Activated CD4-positive, alpha-beta T cell treated with anti-CD3 and anti-CD28 coated beads, Interleukin-2, amount 10 ng/mL, durations not matched to agents 24 days and 14 days (primary cell): ENCODE measurements around the gene NLGN4X. TPM values are rescaled to one million over a fixed set of nuclear protein-coding genes. Genes with fewer than 3 reads are reported as not detected.

Experiments used
- DNase-seq: peaks from one replicate; pipeline ENCODE4 v3.0.0; 2022
- H3K27ac Mint-ChIP-seq: one replicate; pipeline ENCODE4 v1.8.0; 2022; ENCODE audit warnings: mild to moderate bottlenecking, mixed read lengths
- H3K27me3 Mint-ChIP-seq: one replicate; pipeline ENCODE4 v1.8.0; 2022; ENCODE audit warnings: mixed read lengths
- H3K36me3 Mint-ChIP-seq: one replicate; pipeline ENCODE4 v1.8.0; 2022; ENCODE audit warnings: low read depth, mild to moderate bottlenecking, mixed read lengths
- H3K4me1 Mint-ChIP-seq: one replicate; pipeline ENCODE4 v1.8.0; 2021; ENCODE audit warnings: mixed read lengths
- H3K4me3 Mint-ChIP-seq: one replicate; pipeline ENCODE4 v1.8.0; 2022; ENCODE audit warnings: mild to moderate bottlenecking, moderate library complexity, mixed read lengths
- H3K9me3 Mint-ChIP-seq: one replicate; pipeline ENCODE4 v1.8.0; 2021; ENCODE audit warnings: mixed read lengths
- intact Hi-C: fragments of 100-400 bp; cut with micrococcal nuclease; formaldehyde crosslinking; loops from one replicate; pipeline ENCODE4 v1.15.1; 2023
- total RNA-seq: library from RNA; stranded (reverse); gene quantifications from 2 replicates; pipeline ENCODE4 v1.2.3, GENCODE V29; 2022

The NLGN4X gene
- total RNA-seq, 1 donor from 2014 or later: not detected

DNA sequence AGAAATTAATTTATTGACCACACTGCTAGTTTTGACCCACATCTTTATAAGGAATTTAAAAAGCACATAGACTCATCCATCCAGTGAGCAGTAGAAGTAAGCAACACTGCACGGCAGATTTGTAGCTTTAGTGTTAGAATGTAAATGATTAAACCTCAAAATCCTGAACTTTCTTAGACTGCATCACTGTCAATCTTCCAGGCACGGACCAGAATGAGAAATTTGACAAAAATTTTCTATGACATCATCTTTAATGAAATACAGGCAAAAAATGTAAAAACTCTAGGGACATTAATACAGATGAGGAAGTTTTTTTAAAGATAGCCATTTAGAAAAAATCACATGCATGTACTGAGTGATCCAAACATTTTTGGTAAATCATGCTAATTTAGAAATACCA lies 29.2 kb downstream of the NLGN4X start:
- DNase-seq: no peak
- H3K27me3 Mint-ChIP-seq: no peaks in the 10 kb centered on the region
- no peaks in the 10 kb centered on the region for H3K4me1 Mint-ChIP-seq
- intact Hi-C loops: no loop called here
- H3K9me3 Mint-ChIP-seq: no peaks in the 10 kb centered on the region
- no peak overlapping the region for H3K4me3 Mint-ChIP-seq
- H3K27ac Mint-ChIP-seq: no peak overlapping the region
- no peaks in the 10 kb centered on the region for H3K36me3 Mint-ChIP-seq

DNA sequence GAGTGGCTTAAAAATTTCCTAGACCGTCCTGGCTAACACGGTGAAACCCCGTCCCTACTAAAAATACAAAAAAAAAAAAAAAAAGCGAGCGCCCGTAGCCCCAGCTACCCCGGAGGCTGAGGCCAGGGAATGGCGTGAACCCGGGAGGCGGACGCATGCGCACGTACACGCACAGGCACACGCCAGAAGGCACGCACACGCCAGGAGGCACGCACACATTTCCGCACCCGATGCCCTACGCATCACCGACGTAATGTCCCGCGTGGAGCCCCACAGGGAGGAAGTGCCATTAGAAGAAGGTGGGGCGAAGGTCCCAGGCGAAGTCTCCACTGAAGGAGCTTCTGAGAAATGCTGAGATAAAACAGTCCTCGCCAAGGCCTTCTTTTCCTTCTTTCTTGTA lies 41.4 kb downstream of the NLGN4X start:
- Mint-ChIP-seq H3K27ac (no peak overlapping the region), H3K27me3 (no peaks in the 10 kb centered on the region), H3K4me1 (no peaks in the 10 kb centered on the region), H3K4me3 (no peak overlapping the region), H3K36me3 (no peaks in the 10 kb centered on the region), H3K9me3 (no peaks in the 10 kb centered on the region)
- no peak for DNase-seq
- intact Hi-C loops: no loop called here

DNA sequence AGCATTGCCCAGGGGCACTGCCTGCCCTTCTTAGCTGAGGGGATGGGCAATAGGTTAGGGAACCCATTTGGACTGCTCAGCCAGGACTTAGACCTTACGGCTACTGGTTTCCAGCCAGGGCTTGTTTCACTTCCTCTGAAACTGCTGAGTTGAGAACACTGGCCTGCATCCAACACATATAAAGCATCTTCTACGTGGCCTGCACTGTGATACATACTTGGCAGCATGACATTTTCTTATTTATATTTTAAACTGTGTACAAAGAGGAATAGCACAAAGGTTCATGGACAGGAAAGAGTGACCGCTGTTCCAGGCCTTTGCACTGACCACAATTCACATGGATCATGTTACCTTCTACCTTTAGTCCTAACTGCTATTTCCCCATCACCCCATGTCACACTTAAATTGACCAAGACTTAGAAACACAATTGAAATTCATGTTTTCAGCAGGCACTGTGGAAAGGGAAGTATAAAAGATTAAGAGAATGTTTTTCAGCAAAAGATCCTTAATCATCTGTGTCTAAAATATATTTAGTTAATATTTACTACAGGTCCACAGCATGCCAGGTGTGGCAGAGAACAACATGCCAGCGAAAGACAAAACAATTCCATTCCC lies 43.7 kb downstream of the NLGN4X start:
- intact Hi-C loops: no loop called here
- no peak overlapping the region for H3K4me3 Mint-ChIP-seq
- no peaks in the 10 kb centered on the region for H3K27me3 Mint-ChIP-seq
- H3K4me1 Mint-ChIP-seq: no peaks in the 10 kb centered on the region
- no peak overlapping the region for H3K27ac Mint-ChIP-seq
- H3K36me3 Mint-ChIP-seq: no peaks in the 10 kb centered on the region
- H3K9me3 Mint-ChIP-seq: no peaks in the 10 kb centered on the region
- no peak for DNase-seq

DNA sequence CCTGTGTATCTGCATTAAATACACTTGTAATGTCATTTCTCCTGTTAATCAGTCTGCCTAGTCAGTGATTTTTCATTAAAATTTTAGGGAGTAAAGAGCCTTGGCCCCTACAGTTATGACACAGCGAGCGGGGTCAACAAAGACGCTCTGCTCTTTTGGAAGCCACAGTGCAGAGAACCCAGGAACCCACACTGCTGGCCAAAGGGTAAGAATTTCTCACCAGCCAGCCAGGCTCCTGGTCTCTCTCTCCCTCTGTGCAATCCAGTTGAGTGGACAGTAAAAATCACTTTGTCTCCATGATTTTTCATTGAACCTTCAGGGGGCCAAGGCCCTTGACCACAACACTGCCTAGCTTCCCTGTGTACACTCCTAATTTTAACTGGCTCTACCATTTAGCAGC lies 52.8 kb downstream of the NLGN4X start:
- DNase-seq: no peak
- Mint-ChIP-seq H3K36me3 (no peaks in the 10 kb centered on the region), H3K27ac (no peak overlapping the region), H3K4me1 (no peaks in the 10 kb centered on the region), H3K4me3 (no peak overlapping the region), H3K27me3 (no peaks in the 10 kb centered on the region), H3K9me3 (no peaks in the 10 kb centered on the region)
- intact Hi-C loops: no loop called here

DNA sequence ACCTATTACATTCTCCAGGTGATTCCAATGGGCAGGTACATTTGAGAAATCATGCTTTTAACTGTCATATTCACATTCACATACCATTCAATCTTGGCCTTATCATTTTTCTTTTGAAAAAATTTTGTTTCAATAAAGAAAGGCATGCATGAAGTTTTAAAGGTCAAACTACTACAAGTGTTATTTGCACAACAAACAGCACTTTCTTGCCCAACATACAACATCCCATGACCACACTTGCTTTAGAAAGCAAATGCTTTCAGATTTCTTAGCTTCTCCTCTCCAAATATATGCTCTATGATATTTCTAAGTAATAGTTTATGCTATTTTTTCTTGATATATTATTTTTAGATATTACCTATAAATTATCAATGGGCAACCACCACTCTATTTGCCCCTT lies 58.2 kb downstream of the NLGN4X start:
- DNase-seq: no peak
- Mint-ChIP-seq H3K27ac (no peak overlapping the region), H3K4me1 (no peaks in the 10 kb centered on the region), H3K4me3 (no peak overlapping the region), H3K36me3 (no peaks in the 10 kb centered on the region), H3K27me3 (no peaks in the 10 kb centered on the region), H3K9me3 (no peaks in the 10 kb centered on the region)
- intact Hi-C loops: no loop called here

DNA sequence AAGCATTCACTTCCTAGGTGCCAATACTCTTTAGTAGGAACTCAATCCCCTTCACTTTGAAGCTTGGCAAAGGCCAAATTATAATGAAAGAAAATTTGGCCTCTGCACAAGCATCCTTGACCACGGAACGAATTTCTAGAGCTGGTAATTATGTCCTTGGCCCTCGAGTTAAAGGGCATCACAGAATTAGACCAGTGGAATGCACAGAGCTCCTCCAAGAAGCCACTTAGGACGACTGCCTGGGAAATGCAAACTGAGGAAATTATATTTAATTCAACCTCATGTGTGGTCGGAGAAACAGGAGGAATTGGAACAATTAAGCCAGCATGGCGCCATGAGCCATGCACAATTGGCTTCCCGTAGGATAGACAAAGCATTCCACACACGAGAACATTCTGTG lies 59.3 kb downstream of the NLGN4X start:
- H3K36me3 Mint-ChIP-seq: no peaks in the 10 kb centered on the region
- no peaks in the 10 kb centered on the region for H3K27me3 Mint-ChIP-seq

DNA sequence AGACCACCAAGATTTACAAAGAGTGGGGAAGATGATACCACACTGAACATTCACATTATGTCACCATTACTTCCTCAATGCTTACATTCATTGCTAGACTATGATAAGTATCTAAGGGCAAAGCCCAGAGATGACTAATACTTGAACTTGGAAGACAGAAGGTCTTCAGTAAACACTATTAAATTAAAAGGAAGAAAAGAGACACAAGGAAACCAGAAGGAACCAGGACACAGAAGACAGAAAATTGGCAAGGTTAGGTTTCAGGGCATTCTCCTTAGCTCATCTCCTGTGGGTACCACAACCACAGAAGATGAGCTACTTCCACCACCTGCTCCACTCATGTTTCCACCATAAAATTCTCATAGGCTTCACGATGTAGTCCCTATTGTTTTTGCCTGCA lies 64.9 kb downstream of the NLGN4X start:
- Mint-ChIP-seq H3K27ac (no peak overlapping the region), H3K27me3 (no peaks in the 10 kb centered on the region), H3K4me1 (no peaks in the 10 kb centered on the region), H3K9me3 (no peaks in the 10 kb centered on the region), H3K4me3 (no peak overlapping the region), H3K36me3 (no peaks in the 10 kb centered on the region)
- intact Hi-C loops: no loop called here
- no peak for DNase-seq

More for the DNA sequence above, 59.3 kb downstream of the NLGN4X start:
- DNase-seq: no peak
- Mint-ChIP-seq H3K4me3 (no peak overlapping the region), H3K27ac (no peak overlapping the region), H3K4me1 (no peaks in the 10 kb centered on the region), H3K9me3 (no peaks in the 10 kb centered on the region)
- intact Hi-C loops: no loop called here

DNA sequence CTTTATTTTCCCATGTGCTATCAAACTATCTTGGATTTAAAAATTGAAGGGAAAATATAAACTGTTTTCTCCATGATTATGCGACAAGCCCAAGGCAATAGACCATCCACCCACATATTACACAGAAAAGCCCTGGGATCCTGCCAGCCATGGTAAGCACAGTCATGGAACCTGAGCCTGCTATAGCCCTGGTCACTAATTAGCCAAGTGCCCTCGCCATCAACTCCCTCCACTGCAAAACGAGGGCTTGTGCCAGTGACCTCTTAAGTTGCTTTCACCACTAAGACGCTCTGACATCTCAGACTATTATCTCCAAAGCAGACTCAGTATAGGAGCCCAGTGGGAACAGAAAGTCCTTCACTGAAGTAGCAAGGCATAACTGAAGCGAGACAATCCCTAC lies 69.2 kb downstream of the NLGN4X start:
- no peaks in the 10 kb centered on the region for H3K4me1 Mint-ChIP-seq
- no peak overlapping the region for H3K27ac Mint-ChIP-seq
- H3K36me3 Mint-ChIP-seq: no peaks in the 10 kb centered on the region
- no peak for DNase-seq
- no peaks in the 10 kb centered on the region for H3K27me3 Mint-ChIP-seq
- intact Hi-C loops: no loop called here
- no peaks in the 10 kb centered on the region for H3K9me3 Mint-ChIP-seq
- no peak overlapping the region for H3K4me3 Mint-ChIP-seq

DNA sequence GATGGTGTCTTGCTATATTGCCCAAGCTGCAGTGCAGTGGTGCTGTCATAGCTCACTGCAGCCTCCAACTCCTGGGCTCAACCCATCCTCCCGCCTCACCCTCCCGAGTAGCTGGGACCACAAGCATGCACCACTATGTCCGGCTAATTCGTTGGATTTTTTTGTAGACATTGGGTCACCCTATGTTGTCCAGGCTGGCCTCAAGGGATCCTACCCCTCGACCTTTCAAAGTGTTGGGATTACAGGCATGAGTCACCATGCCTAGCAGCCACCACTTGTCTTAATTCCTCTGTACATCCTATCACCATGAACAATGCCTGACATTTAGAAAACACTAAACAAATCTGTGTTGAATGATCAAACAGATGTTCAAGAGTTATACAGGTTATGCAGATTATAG lies 76.7 kb downstream of the NLGN4X start:
- DNase-seq: no peak

DNA sequence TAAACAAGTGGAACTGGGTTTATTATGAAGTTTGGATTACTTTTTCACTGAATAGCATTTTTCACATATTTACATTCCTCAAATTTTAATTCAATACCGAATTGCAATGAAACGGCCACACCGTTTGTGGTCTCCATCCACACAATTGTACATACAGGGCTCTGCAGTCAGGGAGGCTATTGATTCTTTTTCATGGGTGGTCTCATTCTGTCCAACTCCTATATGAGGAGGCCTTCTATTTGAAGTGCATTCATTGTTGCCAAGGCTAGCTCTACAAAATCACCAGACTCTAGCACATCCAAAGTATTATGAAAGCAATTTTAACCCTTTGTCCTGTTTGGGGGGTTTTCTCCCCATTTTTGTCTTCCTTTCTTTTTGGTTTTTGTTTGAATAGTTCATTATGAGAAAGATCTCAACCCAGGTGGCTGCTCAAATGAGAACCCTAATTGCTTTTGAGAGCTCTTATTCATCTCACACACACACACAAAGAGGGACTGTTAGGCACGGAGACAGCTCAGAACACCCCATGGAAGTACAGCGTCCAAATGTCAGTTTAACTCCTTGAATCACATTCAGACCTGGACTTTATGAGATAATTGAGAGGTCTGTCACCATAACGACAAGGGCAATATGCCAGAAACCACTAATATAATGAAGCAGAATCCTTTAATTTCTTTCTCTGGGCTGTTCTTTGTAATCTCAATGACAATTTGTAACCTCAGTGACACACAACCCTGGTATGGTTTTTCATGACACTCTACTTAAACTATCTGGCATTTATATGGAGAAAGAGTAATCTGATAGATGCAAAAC lies 79.4 kb downstream of the NLGN4X start:
- no peaks in the 10 kb centered on the region for H3K27me3 Mint-ChIP-seq
- H3K4me1 Mint-ChIP-seq: no peaks in the 10 kb centered on the region
- DNase-seq: no peak
- H3K9me3 Mint-ChIP-seq: no peaks in the 10 kb centered on the region
- H3K4me3 Mint-ChIP-seq: no peak overlapping the region
- H3K36me3 Mint-ChIP-seq: no peaks in the 10 kb centered on the region
- no peak overlapping the region for H3K27ac Mint-ChIP-seq
- intact Hi-C loops: no loop called here

More for the DNA sequence above, 76.7 kb downstream of the NLGN4X start:
- H3K27me3 Mint-ChIP-seq: no peaks in the 10 kb centered on the region
- intact Hi-C loops: no loop called here
- no peaks in the 10 kb centered on the region for H3K9me3 Mint-ChIP-seq
- no peaks in the 10 kb centered on the region for H3K4me1 Mint-ChIP-seq
- no peak overlapping the region for H3K4me3 Mint-ChIP-seq
- H3K27ac Mint-ChIP-seq: no peak overlapping the region
- H3K36me3 Mint-ChIP-seq: no peaks in the 10 kb centered on the region

DNA sequence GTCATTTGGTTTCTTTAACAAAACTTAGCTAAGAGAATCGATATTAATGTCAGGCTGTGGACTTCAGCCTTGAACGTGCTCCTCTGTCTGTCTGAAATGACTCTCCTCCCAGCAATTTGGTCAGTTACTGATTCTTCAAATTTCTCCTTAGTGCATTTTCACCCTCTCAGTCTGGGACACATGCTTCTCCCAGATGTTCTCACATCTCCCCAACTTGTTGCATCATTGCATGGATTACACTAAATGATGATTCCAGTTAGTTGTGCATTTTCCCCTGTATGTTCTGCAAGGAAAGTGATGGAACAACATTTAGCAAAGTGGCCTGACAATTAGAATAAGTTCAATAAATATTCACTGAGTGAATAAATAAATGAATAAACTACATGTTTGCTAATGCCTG lies 94.4 kb downstream of the NLGN4X start:
- intact Hi-C loops: no loop called here
- Mint-ChIP-seq H3K27ac (no peak overlapping the region), H3K27me3 (no peaks in the 10 kb centered on the region), H3K36me3 (no peaks in the 10 kb centered on the region), H3K4me3 (no peak overlapping the region), H3K9me3 (no peaks in the 10 kb centered on the region), H3K4me1 (no peaks in the 10 kb centered on the region)
- no peak for DNase-seq

DNA sequence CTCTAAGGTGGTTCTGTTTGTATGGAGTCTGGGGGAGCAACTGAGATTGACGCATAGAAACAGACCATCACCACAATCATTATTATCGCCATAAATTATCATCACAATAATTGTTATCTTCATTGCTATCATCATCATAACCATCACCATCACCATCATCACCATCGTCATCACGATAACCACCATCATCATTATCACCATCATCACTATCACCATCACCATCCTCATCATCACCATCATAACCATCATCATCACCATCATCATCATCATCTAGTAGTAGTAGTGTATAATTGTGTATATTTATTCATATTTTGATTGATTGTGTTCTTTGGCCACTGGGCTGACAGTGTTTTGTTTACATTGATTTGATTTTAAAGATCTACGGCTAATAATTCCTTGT lies 95.7 kb downstream of the NLGN4X start:
- Mint-ChIP-seq H3K9me3 (no peaks in the 10 kb centered on the region), H3K4me3 (no peak overlapping the region), H3K4me1 (no peaks in the 10 kb centered on the region), H3K27me3 (no peaks in the 10 kb centered on the region), H3K36me3 (no peaks in the 10 kb centered on the region), H3K27ac (no peak overlapping the region)
- no peak for DNase-seq
- intact Hi-C loops: no loop called here

DNA sequence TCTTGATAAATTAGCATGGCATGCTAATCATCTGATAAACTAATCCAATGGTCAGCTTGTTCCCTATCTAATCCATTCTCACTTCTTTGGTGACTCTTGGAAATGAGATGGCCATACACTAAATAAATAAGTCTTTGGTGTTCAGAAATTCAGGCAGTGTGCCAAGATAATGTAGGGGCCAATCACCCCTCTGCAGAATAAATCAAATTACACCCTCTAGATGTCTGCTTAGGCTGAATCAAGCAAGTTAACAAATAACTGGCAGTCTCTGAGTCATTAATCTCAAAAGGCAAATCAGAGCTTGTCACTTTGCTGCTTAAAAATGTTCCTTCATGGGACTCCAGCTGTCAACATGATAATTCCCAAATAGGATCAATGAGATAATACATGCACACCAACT lies 97.4 kb downstream of the NLGN4X start:
- Mint-ChIP-seq H3K4me1 (no peaks in the 10 kb centered on the region), H3K9me3 (no peaks in the 10 kb centered on the region), H3K36me3 (no peaks in the 10 kb centered on the region), H3K4me3 (no peak overlapping the region), H3K27me3 (no peaks in the 10 kb centered on the region), H3K27ac (no peak overlapping the region)
- intact Hi-C loops: no loop called here
- no peak for DNase-seq

DNA sequence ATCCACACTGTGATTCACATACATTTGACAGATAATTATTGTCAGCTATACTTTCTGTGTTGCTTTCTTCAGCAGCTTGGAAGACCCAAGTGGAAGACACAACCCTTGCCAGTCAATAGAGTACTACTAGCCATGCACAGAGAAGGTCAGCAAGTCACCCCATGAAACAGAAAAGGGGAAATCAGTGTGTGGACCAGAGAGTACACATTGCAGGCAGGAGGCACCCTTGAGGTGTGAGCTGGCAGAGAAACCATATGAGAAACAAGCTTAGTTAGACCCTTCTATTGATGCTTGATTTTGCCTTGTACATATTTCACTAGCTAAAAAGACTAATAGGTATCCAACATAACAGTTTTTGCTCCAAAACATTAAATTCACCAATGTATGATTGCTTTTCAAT lies 99.5 kb downstream of the NLGN4X start:
- Mint-ChIP-seq H3K27me3 (no peaks in the 10 kb centered on the region), H3K27ac (no peak overlapping the region), H3K36me3 (no peaks in the 10 kb centered on the region), H3K9me3 (no peaks in the 10 kb centered on the region), H3K4me3 (no peak overlapping the region), H3K4me1 (no peaks in the 10 kb centered on the region)
- intact Hi-C loops: no loop called here
- no peak for DNase-seq

DNA sequence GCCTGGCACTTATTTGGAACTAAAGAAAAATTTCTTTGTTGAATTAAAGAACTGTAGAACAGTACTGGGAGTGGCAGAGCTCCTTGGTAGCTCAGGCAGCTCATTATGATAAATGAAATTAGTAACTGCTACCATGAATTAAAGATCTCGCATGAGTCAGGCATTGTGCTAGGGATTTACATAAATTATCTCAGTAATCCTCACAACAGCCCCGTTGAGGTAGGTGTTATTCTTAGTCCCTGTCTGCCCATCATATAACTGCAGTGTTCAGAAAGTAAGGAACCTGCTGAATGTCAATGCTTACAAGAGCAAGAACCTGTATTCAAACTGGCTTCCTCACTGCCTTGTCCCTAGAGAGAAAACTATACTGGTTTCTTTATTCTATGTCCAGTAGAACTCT lies 108.3 kb downstream of the NLGN4X start:
- Mint-ChIP-seq H3K27ac (no peak overlapping the region), H3K36me3 (no peaks in the 10 kb centered on the region)

More for the DNA sequence above, 108.3 kb downstream of the NLGN4X start:
- Mint-ChIP-seq H3K9me3 (no peaks in the 10 kb centered on the region), H3K4me1 (no peaks in the 10 kb centered on the region), H3K4me3 (no peak overlapping the region), H3K27me3 (no peaks in the 10 kb centered on the region)
- intact Hi-C loops: no loop called here
- no peak for DNase-seq
